Astrocyte of the cerebellum (primary cell): ENCODE results near the gene OR13J1.

ENCODE experiments used
- DNase-seq: peaks from one replicate; pipeline ENCODE4 v3.0.0-alpha.2; 2011; ENCODE audit warnings: low read depth
- H3K4me3 ChIP-seq: 2 replicates; pipeline ENCODE4 v1.5.1; 2011; ENCODE audit warnings: mild to moderate bottlenecking, low read depth, low read length, moderate library complexity
- in situ Hi-C: cut with HindIII; loops from 2 replicates; pipeline ENCODE4 v1.10.0; 2017; ENCODE audit warnings: low sequenced_read_pairs
- TF ChIP-seq, protein P1 (sequence below): IDR thresholded peaks from 2 replicates; pipeline ENCODE4 v1.5.1; 2012; ENCODE audit warnings: low read length, low read depth, moderate library complexity, mild to moderate bottlenecking; ENCODE audit errors: missing control alignments

Gene OR13J1

GRCh38 chr9:35842795-35843194 is 27.4 kb downstream of the OR13J1 start:
- H3K4me3 ChIP-seq = no peak overlapping the region
- in situ Hi-C loops = no loop called here
- TF ChIP-seq, protein P1, sequence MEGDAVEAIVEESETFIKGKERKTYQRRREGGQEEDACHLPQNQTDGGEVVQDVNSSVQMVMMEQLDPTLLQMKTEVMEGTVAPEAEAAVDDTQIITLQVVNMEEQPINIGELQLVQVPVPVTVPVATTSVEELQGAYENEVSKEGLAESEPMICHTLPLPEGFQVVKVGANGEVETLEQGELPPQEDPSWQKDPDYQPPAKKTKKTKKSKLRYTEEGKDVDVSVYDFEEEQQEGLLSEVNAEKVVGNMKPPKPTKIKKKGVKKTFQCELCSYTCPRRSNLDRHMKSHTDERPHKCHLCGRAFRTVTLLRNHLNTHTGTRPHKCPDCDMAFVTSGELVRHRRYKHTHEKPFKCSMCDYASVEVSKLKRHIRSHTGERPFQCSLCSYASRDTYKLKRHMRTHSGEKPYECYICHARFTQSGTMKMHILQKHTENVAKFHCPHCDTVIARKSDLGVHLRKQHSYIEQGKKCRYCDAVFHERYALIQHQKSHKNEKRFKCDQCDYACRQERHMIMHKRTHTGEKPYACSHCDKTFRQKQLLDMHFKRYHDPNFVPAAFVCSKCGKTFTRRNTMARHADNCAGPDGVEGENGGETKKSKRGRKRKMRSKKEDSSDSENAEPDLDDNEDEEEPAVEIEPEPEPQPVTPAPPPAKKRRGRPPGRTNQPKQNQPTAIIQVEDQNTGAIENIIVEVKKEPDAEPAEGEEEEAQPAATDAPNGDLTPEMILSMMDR = no peak
- no peak for DNase-seq

GRCh38 chr9:35842020-35842745 is 28.0 kb downstream of the OR13J1 start:
- TF ChIP-seq, protein P1 = no peak
- H3K4me3 ChIP-seq = no peak overlapping the region
- no peak for DNase-seq
- in situ Hi-C loops = no loop called here

DNA sequence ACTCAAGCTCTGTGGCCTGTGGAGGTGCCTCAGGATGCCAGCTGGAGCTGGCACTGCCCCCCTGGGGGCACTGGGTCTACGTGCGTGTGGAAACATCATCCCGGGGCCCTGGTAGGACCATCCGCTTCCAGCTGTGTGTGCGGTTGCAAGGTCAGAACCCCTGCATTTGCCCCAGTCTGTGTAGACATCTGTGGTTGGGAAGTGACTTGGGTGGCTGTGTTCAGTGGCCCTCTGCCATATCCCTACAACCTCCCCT is 28.6 kb downstream of the OR13J1 start:
- TF ChIP-seq, protein P1 = no peak
- H3K4me3 ChIP-seq = no peak overlapping the region
- in situ Hi-C loops = no loop called here
- no peak for DNase-seq

GRCh38 chr9:35840881-35841644 is 29.1 kb downstream of the OR13J1 start:
- TF ChIP-seq, protein P1 = no peak
- no peak overlapping the region for H3K4me3 ChIP-seq
- no peak for DNase-seq
- in situ Hi-C loops = no loop called here

- DNase-seq = no peak
- in situ Hi-C loops = no loop called here
- H3K4me3 ChIP-seq = no peak overlapping the region
- TF ChIP-seq, protein P1 = no peak
Observed at GRCh38 chr9:35839926-35840325, 30.3 kb downstream of the OR13J1 start.

GRCh38 chr9:35836595-35836994 is 33.6 kb downstream of the OR13J1 start:
- DNase-seq = no peak
- TF ChIP-seq, protein P1 = no peak
- H3K4me3 ChIP-seq = no peak overlapping the region
- in situ Hi-C loops = no loop called here
